Loucy (cell line): ENCODE data around the gene SST.
A peak's percentile ranks its signal among the peaks of the same experiment; 100 is the strongest.
"Not testable (repeated sequence)": the region's sequence is repeated elsewhere in the genome, so short reads cannot be mapped to it uniquely, and the experiment has no call there.

ENCODE experiments used
- H2AFZ ChIP-seq: fragments of 200-600 bp; sonication (generic); 2 replicates; pipeline ENCODE4 v1.6.0; 2016; ENCODE audit warnings: antibody characterized with exemption, mild to moderate bottlenecking, low read length, moderate library complexity
- H3F3A ChIP-seq: fragments of 200-600 bp; 2 replicates; pipeline ENCODE4 v1.6.0; 2016; ENCODE audit warnings: antibody characterized with exemption, low read depth, mild to moderate bottlenecking
- H3K27me3 ChIP-seq: fragments of 200-600 bp; sonication (generic); 2 replicates; pipeline ENCODE4 v1.6.1; 2014; ENCODE audit warnings: low read length, mild to moderate bottlenecking; ENCODE audit not compliant: insufficient read depth, poor library complexity, severe bottlenecking
- H3K36me3 ChIP-seq: fragments of 200-600 bp; sonication (generic); 2 replicates; pipeline ENCODE4 v1.6.1; 2016; ENCODE audit warnings: low read length; ENCODE audit not compliant: insufficient read depth
- H3K4me1 ChIP-seq: fragments of 200-600 bp; sonication (generic); 2 replicates; pipeline ENCODE4 v1.5.1; 2014; ENCODE audit warnings: low read length, mild to moderate bottlenecking; ENCODE audit not compliant: insufficient read depth, poor library complexity, severe bottlenecking
- H3K4me2 ChIP-seq: fragments of 200-600 bp; sonication (generic); 2 replicates; pipeline ENCODE4 v1.6.0; 2014; ENCODE audit warnings: antibody characterized with exemption, low read length, low read depth, mild to moderate bottlenecking; ENCODE audit not compliant: poor library complexity, severe bottlenecking
- H3K4me3 ChIP-seq: fragments of 200-600 bp; sonication (generic); 2 replicates; pipeline ENCODE4 v1.5.1; 2014; ENCODE audit warnings: low read length, mild to moderate bottlenecking, mixed read lengths; ENCODE audit not compliant: poor library complexity, severe bottlenecking
- H3K79me2 ChIP-seq: fragments of 200-600 bp; sonication (generic); 2 replicates; pipeline ENCODE4 v1.6.1; 2014; ENCODE audit warnings: low read length; ENCODE audit not compliant: insufficient read depth
- H3K9ac ChIP-seq: fragments of 200-600 bp; sonication (generic); 2 replicates; pipeline ENCODE4 v1.6.0; 2014; ENCODE audit warnings: mild to moderate bottlenecking, low read depth, low read length, moderate library complexity; ENCODE audit not compliant: poor library complexity, severe bottlenecking
- H3K9me2 ChIP-seq: fragments of 200-600 bp; sonication (generic); replicated peaks from 2 replicates; pipeline ENCODE4 v1.6.1; 2016; ENCODE audit warnings: low read depth, low read length, mixed read lengths
- H3K9me3 ChIP-seq: fragments of 200-600 bp; sonication (generic); 2 replicates; pipeline ENCODE4 v1.6.1; 2014; ENCODE audit warnings: mild to moderate bottlenecking, antibody characterized with exemption, low read length, low read depth; ENCODE audit not compliant: insufficient read depth
- H4K20me1 ChIP-seq: fragments of 200-600 bp; sonication (generic); 2 replicates; pipeline ENCODE4 v1.6.0; 2014; ENCODE audit warnings: antibody characterized with exemption, low read length, mild to moderate bottlenecking; ENCODE audit not compliant: insufficient read depth, poor library complexity, severe bottlenecking
- CTCF ChIP-seq: fragments of 200-600 bp; sonication (generic); conservative IDR thresholded peaks from 2 replicates; pipeline ENCODE4 v1.5.1; 2014; ENCODE audit warnings: mild to moderate bottlenecking, antibody characterized with exemption, low read length
- EZH2phosphoT487 ChIP-seq: fragments of 200-600 bp; IDR thresholded peaks from 2 replicates; pipeline ENCODE4 v1.6.1; 2018; ENCODE audit warnings: antibody characterized with exemption, mild to moderate bottlenecking, moderate library complexity, borderline replicate concordance

SST gene

GRCh38 chr3:187684444-187684843, 14.2 kb upstream of the SST start:
- Histone ChIP-seq H3K9ac (no peak overlapping the region), H2AFZ (no peak overlapping the region), H3K36me3 (no peaks in the 10 kb centered on the region), H3K27me3 (peaks cover 7% of the 10 kb centered on the region), H3K9me2 (no peaks in the 10 kb centered on the region), H3K9me3 (peaks cover 7% of the 10 kb centered on the region; the same call in 1 of the 2 replicates), H3K79me2 (no peaks in the 10 kb centered on the region), H3K4me2 (no peak overlapping the region), H3F3A (no peaks in the 10 kb centered on the region), H3K4me1 (no peaks in the 10 kb centered on the region), H4K20me1 (no peaks in the 10 kb centered on the region), H3K4me3 (no peak overlapping the region)
- no peak for TF ChIP-seq CTCF
- TF ChIP-seq EZH2phosphoT487: no peak

GRCh38 chr3:187681756-187682155, 11.6 kb upstream of the SST start:
- H3K4me3 ChIP-seq, H3K4me1 ChIP-seq, H2AFZ ChIP-seq, H3K9me3 ChIP-seq, H3K4me2 ChIP-seq, H3K9ac ChIP-seq, H3K27me3 ChIP-seq, H3K79me2 ChIP-seq, H4K20me1 ChIP-seq, H3K36me3 ChIP-seq, H3F3A ChIP-seq, H3K9me2 ChIP-seq: not testable (repeated sequence)

- no peak overlapping the region for H3K4me3 ChIP-seq
- no peaks in the 10 kb centered on the region for H3K9me3 ChIP-seq
- no peaks in the 10 kb centered on the region for H3K27me3 ChIP-seq
- no peak overlapping the region for H3K4me2 ChIP-seq
- H3K79me2 ChIP-seq: no peaks in the 10 kb centered on the region
- TF ChIP-seq CTCF: peak; percentile 98
- TF ChIP-seq EZH2phosphoT487: no peak
- H3K9me2 ChIP-seq: no peaks in the 10 kb centered on the region
- H3F3A ChIP-seq: no peaks in the 10 kb centered on the region
- no peaks in the 10 kb centered on the region for H3K4me1 ChIP-seq
- no peak overlapping the region for H3K9ac ChIP-seq
- H4K20me1 ChIP-seq: no peaks in the 10 kb centered on the region
- H2AFZ ChIP-seq: no peak overlapping the region
- H3K36me3 ChIP-seq: no peaks in the 10 kb centered on the region
These were observed 9.6 kb upstream of the SST start for GRCh38 chr3:187679638-187680396.

- Histone ChIP-seq H3F3A (no peaks in the 10 kb centered on the region), H4K20me1 (no peaks in the 10 kb centered on the region), H3K36me3 (no peaks in the 10 kb centered on the region), H3K27me3 (no peaks in the 10 kb centered on the region), H3K9me3 (no peaks in the 10 kb centered on the region), H3K9me2 (no peaks in the 10 kb centered on the region), H3K9ac (no peak overlapping the region), H3K4me2 (no peak overlapping the region), H3K4me1 (no peaks in the 10 kb centered on the region), H3K4me3 (no peak overlapping the region), H2AFZ (no peak overlapping the region), H3K79me2 (no peaks in the 10 kb centered on the region)
- TF ChIP-seq CTCF: peak; percentile 66
- no peak for TF ChIP-seq EZH2phosphoT487
These were observed 8.6 kb upstream of the SST start for GRCh38 chr3:187678726-187679268.
